Left ventricle myocardium superior (tissue), 1 donor: Measurements from ENCODE around the gene CATSPER4. TPM values are rescaled to one million over a fixed set of nuclear protein-coding genes. Genes with fewer than 3 reads are reported as not detected.

Source experiments
- ATAC-seq: fragments of 200-7000 bp; cut with Tn5 transposase; one replicate; pipeline ENCODE4 v1.9.1; 2020; ENCODE audit warnings: mild to moderate bottlenecking, moderate library complexity
- DNase-seq: peaks from one replicate; pipeline ENCODE4 v3.0.0-alpha.2; 2020
- intact Hi-C: fragments of 100-400 bp; cut with micrococcal nuclease; formaldehyde crosslinking; loops from one replicate; pipeline ENCODE4 v1.11.0; 2022
- total RNA-seq: library from RNA; stranded (reverse); fragmentation: NEBNext Ultra II Directional; extraction: Animal tissue kit (Norgen Biotek cat#: 25700); gene quantifications from one replicate; pipeline ENCODE4 v1.2.1, GENCODE V29; 2021
- donor health status: DM: no; HTN: yes; CAD: no; lungs with severe emphysema.

The CATSPER4 gene
- total RNA-seq, 1 donor from 2014 or later: not detected

DNA sequence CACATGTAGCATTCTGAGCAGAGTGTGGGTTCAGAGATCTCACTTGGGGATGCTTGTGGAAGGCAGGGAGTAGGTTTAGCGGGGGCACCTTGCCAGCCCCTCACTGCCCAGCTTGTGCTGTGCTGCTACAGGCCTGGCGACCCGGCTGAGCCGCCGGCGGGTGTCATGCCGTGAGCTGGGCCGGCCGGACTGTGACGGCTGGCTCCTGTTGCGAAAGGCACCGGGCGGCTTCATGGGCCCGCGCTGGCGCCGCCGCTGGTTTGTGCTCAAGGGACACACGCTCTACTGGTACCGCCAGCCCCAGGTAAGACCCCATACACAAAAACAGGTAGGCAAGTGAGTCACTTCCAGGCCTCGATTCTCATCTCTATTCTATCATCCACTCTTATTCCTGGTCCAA lies 5.5 kb upstream of the CATSPER4 start:
- DNase-seq: no peak
- intact Hi-C loops: no loop called here
- ATAC-seq: no peak

DNA sequence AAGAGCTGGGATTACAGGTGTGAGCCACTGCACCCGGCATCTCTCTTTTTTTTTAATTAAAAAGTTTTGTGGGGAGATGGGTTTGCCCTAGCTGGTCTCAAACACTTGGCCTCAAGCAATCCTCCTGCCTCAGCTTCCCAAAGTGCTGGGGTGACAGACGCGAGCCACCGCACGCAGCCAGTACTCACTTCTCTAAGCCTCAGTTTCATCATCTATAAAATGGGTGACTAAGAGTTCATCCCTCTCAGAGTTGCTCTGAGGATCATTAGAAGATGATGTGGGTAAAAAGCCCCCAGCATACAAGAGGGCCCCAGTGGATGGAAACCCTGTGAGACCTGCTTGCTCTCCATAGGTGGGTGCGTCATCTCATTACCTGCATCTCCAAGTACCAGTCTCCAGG lies 2.5 kb upstream of the CATSPER4 start:
- no peak for ATAC-seq
- no peak for DNase-seq
- intact Hi-C loops: no loop called here

- intact Hi-C loops: no loop called here
- DNase-seq (no peak), ATAC-seq (no peak)
Observed at GRCh38 chr1:26188477-26188876, 1.9 kb upstream of the CATSPER4 start.

- intact Hi-C loops: no loop called here
- no peak for DNase-seq
- ATAC-seq: no peak
Observed at GRCh38 chr1:26189331-26189730, 1.1 kb upstream of the CATSPER4 start.

- ATAC-seq (no peak), DNase-seq (no peak)
- intact Hi-C loops: no loop called here
Observed at GRCh38 chr1:26189751-26190275, 589 bp upstream of the CATSPER4 start.

- DNase-seq (no peak), ATAC-seq (no peak)
- intact Hi-C loops: no loop called here
Observed at GRCh38 chr1:26191739-26192138, 1.3 kb downstream of the CATSPER4 start.

DNA sequence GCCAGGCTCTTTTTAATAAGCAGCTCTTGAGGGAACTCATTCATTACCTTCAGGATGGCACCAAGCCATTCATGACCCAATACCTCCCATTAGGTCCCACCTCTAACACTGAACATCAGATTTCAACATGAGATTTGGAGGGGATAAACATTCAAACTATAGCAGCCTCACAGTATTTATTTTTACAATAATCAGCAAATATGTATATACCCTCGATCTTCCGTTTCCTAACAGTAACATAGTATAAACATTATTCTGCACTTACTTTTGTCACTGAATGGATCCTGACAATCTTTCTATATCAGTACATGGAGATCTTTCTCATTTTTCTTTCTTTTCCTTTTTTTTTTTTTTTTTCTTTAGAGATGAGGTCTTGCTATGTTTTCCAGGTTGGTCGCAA lies 5.4 kb downstream of the CATSPER4 start:
- intact Hi-C loops: no loop called here
- no peak for ATAC-seq
- DNase-seq: no peak

- ATAC-seq: no peak
- no peak for DNase-seq
- intact Hi-C loops: no loop called here
Observed at GRCh38 chr1:26197301-26197700, 6.9 kb downstream of the CATSPER4 start.

GRCh38 chr1:26197813-26198212 lies 7.4 kb downstream of the CATSPER4 start:
- ATAC-seq: no peak
- intact Hi-C loops: no loop called here
- DNase-seq: no peak

DNA sequence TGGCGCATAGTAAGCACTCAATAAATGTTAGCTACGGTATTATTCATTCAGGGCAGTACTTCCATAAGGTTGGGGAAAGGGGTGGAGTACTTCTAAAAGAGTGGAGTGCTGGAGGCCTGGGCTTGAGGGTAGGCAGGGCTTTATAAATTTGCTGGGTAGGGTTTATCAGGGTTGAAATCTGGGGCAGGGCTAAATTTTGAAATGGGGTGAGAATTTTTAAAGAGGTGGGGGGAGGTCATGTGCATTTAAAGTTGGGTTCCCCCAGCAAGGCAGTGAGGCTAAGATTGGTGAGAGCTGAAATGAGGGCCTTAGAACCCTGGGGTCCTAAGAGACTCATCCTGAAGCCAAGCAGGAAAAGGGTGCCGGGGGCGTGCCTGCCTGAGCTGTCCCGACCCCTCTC lies 10.0 kb downstream of the CATSPER4 start:
- intact Hi-C loops: no loop called here
- no peak for DNase-seq
- no peak for ATAC-seq

DNA sequence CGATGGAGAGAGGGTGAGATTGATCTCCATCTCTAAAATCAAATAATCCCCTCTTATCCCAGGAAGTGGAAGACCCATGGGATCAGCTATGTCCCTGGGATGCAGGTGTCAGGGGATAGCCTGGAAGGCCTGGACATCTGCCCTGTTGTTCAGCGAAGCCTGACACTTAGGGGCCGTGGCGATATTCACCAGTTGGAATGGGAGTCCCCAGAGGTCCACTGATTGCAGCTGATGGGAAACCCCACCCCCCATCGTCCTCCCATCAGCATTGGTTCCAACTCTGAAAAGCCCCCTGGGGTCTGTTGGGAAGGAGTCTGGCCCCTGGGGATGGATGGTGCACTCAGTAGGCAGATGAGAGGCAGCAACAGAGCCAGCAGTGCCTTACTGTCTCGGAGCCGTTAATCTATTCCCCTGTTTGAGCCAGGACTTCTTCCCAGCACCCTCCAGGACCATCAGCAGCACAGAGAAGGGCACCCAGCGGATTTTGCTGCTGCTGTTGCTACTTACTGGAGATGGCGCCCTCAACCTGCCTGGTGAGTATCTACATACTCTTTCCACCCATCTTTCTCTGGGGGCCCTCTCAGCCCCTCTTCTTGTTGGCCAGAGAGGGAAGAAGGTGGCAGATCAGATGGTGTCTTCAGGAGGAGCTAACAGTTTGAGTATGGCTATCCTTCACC lies 13.4 kb downstream of the CATSPER4 start:
- intact Hi-C loops: no loop called here
- ATAC-seq (no peak), DNase-seq (no peak)

- DNase-seq (no peak), ATAC-seq (peak; percentile 71)
- intact Hi-C loops: no loop called here
Observed at GRCh38 chr1:26210147-26210870, 19.9 kb downstream of the CATSPER4 start.

GRCh38 chr1:26212726-26213125 lies 22.3 kb downstream of the CATSPER4 start:
- DNase-seq (no peak), ATAC-seq (no peak)
- intact Hi-C loops: no loop called here

DNA sequence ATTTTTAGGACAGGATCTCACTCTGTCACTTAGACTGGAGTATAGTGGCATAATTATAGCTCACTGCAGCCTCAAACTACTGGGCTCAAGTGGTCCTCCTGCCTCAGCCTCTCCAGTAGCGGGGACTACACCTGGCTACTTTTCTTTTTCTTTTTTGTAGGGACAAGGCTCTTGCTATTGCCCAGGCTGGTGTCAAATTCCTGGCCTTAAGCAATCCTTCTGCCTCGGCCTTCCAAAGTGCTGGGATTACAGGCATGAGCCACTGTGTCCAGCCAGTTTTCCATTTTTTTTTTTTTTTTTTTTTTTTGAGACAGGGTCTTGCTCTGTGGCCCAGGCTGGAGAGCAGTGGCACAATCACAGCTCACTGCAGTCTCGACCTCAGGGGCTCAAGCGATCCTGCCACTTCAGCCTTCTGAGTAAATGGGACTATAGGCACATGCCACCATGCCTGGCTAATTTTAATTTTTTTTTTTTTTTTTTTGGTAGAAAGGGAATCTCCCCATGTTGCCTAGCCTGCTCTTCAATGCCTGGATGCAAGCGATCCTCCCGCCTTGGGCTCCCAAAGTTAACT lies 23.0 kb downstream of the CATSPER4 start:
- ATAC-seq: no peak
- intact Hi-C loops: no loop called here
- no peak for DNase-seq

DNA sequence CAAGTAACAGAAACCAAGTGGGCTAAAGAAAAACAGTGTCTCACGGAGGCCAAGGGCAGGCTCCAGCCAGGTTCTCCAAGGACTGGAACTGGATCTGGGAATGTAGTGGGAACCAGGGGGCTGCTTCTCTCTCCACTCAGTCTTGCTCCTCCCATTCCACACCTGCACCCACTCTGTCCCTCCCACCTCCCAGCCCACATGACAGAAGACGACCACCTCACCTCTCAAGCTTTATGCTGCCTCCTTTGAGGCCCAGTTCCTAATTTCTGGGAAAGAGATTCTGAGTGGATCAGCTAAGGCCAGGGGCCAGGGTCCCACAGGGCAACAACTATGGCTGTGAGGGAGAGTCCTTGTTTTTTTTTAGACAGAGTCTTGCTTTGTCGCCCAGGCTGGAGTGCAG lies 24.8 kb downstream of the CATSPER4 start:
- DNase-seq (no peak), ATAC-seq (no peak)
- intact Hi-C loops: no loop called here

GRCh38 chr1:26218906-26219494 lies 28.6 kb downstream of the CATSPER4 start:
- DNase-seq (peak; percentile 71), ATAC-seq (peak; percentile 88)
- intact Hi-C loops: no loop called here

DNA sequence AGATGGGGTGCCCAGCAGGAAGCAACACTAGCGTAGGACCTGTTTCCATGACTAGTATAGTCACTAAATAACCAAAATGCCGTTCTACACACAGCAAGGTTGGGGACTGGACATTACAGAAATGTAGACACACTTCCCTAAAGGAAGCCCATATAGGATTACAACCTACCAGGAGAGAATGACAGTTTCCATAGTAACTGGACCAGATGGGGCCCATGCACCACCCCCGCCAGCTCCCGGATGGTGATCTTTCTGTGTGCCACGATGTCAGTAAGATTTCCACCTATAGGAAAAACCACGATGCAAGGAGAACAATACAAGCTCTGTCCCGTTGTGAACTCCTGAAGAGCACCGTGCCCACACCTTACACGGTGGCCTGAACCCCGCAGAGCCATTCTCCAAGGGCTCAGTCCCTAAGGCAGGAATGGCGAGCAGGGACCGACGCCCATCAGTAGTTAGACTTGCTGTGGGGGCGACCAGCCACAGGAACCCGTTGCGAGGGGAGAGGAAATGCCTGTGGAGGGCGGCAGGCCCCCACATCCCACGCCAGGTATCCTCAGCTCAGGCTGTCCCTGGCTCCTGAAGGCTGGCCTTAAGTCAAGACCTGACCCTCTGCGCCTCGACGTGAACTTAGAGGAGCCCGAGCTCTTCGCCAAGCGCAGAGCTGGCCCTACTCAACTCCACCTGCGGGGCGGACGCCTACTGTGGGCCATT lies 30.0 kb downstream of the CATSPER4 start:
- intact Hi-C loops: no loop called here

DNA sequence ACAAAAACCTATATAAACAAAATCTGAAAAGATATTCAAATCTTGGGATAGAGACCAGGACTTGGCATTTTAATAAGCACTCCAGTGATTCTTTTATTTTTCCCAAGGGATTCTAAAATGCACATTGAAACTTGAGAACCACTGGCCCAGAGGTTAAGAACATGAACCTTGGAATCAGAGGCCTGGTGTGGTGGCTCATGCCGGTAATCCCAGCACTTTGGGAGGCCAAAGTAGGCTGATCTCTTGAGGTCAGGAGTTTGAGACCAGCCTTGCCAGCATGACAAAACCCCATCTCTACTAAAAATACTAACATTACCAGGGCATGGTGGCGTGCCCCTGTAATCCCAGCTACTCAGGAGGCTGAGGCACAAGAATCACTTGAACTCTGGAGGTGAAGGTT lies 30.7 kb downstream of the CATSPER4 start:
- intact Hi-C loops: no loop called here
- DNase-seq (no peak), ATAC-seq (no peak)

More for the DNA sequence above, 30.0 kb downstream of the CATSPER4 start:
- DNase-seq (no peak), ATAC-seq (no peak)

DNA sequence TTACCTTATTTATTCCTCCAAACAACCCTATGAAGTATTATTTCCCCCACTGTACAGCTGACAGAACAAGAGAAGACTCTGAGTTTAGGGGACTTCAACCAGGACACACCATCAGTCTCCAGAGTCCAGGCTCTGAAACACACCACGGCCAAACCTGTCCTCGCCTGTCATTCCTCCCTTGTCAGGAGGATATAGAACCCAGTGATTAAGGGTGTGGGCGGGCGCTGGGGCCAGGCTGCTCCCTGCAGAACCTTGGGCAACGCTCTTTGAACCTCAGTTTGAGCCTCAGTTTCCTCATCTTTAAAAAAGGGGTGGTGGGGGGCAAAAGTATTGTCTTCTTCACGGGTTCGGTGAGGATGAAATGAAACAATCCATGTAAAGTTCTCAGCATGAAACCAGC lies 34.2 kb downstream of the CATSPER4 start:
- no peak for DNase-seq
- peak; percentile 41 for ATAC-seq

More for the DNA sequence above, 34.2 kb downstream of the CATSPER4 start:
- intact Hi-C loops: no loop called here
